DLD1 (cell line): Measurements from ENCODE around the gene PDS5B.
"Not testable (repeated sequence)": the region's sequence is repeated elsewhere in the genome, so short reads cannot be mapped to it uniquely, and the experiment has no call there.

Source experiments
- in situ Hi-C: cut with HindIII; loops from 2 replicates; pipeline ENCODE4 v1.10.0; 2017; ENCODE audit warnings: low sequenced_read_pairs

PDS5B gene

DNA sequence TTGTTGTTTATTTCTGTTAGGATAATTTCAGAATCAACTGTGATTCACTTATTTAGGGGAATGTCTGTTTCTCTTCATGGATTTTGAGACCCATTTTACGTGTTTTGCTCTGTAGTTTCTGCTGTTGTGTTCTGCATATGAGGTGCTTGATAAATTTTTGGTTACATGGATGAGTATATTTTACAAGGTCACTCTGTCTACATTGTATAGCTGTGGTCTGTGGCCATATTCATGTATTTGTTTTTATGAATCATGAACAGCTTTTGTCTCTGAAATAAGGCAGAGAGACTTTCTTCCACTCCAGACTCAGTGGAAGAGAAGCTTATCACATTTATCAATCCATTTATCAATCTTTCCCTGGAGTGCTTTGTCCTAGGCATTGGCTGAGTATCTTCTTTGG lies 56.6 kb downstream of the PDS5B start:
- in situ Hi-C loops: no loop called here

DNA sequence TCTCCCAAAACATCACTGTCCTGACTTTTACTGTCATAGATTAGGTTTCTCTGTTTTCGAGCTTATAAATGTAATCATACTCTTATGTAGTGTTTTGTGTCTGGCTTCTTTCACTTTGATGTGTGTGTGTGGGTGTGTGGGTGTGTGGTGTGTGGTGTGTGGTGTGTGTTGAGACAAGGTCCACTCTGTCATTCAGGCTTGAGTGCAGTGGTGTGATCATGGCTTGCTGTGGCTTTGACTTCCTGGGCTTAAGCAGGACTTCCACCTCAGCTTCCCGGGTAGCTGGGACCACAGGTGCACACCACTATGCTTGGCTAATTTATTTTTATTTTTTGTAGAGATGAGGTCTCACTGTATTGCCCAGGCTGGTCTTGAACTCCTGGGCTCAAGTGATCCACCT lies 59.6 kb downstream of the PDS5B start:
- in situ Hi-C loops: no loop called here

DNA sequence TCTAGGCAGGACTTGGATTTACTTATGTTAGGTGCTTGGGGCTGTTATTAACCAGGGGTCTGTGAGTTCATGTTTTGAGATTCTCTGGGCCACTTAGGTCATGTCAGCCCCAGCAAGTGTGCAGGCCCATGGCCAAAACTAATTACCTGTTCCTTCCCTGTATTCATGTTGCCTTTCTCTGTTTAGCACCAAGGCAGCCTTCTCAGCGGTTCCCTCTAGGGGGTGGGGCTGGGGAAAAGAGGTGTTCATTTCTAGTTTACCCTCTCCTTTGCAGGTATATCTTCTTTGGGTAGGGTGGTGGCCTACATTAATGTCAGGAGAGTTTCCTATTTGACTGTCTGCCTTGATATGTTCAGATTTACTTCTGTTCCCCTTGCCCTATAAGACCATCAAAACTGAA lies 61.7 kb downstream of the PDS5B start:
- in situ Hi-C loops: no loop called here

DNA sequence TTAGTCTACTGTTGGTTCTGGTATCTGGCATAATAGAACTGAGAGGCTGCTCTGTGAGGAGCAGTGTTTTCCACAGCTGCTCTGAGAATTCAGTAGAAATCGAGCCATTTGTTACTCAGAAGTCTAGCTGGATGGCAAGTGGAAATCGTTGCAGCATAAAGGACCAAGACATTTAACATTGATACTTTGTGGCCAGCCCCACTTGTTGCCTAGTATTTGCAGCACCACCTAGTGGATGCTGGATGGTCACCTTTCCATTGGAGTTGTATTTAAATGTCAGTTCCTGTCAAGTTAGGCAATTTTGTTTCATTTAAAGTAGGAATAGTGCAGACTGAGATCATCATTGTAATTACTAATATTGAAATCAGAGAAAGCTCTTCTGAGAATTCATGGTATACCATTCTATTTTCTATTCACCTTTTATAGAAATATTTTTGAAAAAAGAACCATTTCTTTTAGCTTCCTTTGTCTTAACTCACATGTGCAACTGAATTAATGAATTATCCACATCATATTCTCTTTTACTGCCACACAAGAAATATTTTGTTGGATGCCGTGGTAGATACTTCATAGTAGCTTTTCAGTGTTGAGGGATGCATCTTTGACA lies 64.6 kb downstream of the PDS5B start:
- in situ Hi-C loops: no loop called here

DNA sequence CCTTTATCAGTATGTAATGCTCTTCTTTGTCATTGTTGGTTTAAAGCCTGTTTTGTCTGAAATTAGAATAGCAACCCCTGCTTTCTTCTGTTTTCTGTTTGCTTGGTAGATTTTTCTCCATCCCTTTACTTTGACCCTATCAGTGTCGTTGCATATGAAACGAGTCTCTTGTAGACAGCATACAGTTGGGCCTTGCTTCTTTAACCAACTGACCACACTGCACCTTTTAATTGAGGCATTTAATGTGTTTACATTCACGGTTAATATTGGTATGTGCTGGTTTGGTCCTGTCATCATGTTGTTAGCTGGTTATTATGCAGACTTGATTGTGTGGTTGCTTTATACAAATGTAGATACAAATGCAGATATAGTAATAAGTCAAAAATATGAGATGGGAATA lies 71.1 kb downstream of the PDS5B start:
- in situ Hi-C loops: no loop called here

DNA sequence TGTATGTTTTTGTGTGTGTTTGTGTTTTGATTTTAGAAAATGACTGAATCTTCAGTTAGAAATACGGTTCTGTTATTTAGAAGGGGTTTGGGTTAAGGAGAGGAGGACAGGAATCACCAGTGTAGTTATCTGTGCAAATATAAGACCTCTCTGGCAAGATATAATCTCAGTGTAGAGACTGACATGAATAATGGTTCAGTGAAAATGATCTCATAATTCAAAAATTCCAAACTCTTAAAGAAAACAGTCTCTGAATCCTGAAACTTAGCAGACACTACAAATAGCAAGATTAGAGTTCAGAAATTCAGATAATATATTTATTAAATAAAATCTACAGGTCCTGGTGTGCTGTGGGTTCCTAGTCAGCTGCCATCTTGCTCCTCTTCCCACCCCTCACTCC lies 73.5 kb downstream of the PDS5B start:
- in situ Hi-C loops: no loop called here

DNA sequence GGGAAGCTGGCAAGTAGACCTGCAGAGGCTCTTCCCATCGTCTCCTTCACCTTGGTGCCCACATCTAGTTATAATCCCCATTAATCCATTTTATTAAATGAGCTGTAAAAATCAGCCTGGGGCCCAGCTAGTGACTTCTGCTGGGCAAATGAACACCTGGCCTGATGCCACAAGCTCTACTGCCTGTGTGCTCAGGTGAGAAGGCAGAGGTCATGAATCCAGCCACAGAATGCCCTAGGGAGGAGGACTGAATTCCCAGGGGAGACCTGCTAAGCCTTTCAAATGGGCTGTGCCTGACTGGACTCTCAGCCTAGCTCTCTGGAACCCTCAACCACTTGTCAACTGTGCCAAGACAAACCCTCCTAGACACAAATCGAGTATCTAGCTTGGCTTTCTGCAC lies 74.0 kb downstream of the PDS5B start:
- in situ Hi-C loops: no loop called here

DNA sequence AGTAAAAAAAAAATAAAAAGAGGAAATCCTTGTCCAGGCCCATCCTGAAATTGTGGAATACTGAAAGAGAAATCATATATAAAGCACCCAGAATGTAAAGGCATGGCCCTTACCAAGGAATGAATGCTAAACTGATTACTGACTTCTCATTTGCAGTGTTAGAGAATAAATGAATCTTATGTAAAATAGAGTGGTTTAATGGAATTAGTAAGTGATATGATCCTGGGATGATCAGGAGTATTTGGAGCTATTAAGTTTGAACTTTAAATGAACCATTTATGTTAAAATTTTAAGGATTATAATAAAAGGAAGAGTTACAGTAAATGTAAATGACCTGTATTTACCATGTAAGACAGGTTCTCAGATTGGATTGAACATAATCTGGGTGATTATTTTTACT lies 75.4 kb downstream of the PDS5B start:
- in situ Hi-C loops: no loop called here

DNA sequence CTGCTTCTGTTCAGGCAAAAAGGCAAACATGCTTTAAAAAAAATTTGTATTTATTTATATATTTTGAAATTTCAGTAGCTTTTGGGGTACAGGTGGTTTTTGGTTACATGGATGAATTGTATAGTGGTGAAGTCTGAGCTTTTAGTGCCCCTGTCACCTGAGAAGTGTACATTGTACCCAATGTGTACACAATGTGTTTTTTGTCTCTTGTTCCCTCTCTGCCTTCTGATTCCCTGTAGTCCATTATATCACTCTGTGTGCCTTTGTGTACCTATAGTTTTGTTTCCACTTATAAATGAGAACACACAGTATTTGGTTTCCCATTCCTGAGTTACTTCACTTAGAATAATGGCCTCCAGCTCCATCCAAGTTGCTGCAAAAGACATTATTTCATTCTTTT lies 77.4 kb downstream of the PDS5B start:
- in situ Hi-C loops: no loop called here

DNA sequence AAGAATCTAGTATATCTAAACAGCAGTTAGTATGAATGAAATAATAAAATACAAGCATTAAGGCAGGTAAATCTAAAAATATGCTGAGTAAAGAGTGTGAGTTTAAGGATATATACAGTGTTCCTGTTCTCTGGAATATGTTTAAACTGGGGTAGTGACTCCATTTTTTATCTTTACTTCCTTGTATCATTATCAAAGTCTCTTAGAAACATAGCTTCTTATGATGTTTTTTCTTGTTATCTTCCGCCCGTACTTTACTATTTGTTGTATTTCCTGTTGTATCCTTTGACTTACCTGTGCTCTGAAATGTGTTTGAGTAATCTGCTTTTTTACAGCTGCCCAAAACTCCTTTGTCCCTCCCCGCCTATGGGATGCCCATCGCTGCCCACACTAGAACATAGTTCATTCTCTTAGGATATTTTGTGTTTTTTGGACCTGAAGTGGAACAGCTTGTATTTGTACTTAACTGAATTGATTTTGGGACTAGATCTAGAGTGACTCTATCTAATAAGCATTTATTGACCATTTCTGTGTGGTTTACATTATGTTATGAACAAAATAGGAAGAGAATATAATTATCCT lies 80.8 kb downstream of the PDS5B start:
- in situ Hi-C loops: no loop called here

DNA sequence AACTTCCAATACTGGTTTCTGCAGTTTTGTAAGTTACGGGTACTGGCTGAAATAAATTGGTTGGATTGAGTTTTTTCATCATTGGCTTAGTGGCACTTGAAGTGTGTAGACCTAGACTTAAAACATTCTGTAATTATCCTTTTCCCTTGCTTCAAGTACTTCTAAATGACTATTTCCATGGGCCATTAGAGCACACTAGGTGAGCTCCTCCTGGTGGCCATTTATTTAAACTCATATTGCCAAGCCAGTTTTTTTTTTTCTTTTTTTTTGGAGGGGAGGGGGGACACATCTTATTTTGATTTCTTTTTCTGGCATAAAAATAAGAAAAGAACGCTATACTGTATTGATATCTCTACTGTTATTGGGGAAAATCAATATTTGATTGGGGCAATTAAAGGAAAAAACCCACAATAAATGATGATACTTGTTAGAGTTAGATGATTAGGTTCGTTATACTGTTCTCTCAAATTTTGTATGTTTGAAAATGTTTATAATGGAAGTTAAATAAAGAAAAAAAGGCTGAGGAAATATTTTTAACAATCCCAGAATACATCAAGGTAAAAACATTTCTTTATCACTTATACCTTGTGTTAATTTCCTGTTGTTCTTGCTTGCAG lies 82.9 kb downstream of the PDS5B start:
- in situ Hi-C loops: no loop called here

DNA sequence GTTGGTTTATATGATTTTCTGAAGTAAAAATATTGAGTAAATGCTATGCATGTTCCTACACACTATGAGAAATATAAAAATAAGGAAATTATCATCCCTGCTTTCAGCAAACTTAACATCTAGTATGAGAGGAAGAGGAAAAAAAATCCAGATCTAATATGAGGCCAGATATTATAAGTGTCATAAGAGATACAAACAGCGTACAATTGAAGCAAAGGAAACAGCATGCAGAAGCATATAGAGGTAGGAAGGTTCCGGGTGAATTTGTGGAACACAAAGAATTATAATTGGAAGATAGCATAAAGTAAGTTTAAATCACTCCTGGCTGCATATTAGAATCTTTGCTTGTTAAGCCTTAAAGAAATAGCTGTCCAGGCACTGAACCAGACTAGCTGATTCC lies 88.3 kb downstream of the PDS5B start:
- in situ Hi-C loops: no loop called here

DNA sequence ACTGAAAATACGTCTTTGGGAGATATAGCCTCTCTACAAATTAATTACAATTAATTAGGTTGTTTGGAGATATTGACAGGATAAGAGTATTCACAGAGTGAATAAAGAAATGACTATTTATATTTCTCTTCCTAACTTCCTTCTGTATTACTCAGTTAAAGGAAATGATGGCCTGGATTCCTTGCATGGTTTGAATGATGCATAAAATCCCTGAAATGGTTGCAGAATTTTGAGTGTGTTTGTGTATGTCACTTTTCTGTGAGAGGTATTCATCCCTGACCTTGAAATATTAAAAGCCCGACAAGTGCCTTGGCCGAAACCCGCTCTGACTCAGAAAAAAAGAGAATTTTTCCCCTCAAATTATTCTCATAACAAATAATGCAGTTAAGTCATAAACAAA lies 90.0 kb downstream of the PDS5B start:
- in situ Hi-C loops: no loop called here

DNA sequence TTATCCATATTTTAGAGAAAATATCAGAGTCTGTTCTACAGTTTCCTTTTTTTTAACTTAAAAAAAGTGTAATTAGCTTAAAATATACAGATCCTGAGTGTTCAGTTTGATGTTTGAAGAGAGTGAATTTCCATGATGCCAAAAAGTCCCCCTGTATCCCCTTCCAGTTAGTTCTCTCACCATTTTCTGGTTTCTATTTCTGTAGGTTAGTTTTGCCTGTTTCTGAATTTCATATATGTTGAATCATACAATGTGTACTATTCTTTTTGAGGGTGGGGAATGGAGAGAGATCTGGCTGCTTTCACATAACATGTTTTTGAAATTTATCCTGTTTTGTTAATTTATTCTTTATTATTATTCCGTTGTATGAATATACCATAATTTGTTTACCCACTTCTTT lies 95.9 kb downstream of the PDS5B start:
- in situ Hi-C loops: no loop called here

DNA sequence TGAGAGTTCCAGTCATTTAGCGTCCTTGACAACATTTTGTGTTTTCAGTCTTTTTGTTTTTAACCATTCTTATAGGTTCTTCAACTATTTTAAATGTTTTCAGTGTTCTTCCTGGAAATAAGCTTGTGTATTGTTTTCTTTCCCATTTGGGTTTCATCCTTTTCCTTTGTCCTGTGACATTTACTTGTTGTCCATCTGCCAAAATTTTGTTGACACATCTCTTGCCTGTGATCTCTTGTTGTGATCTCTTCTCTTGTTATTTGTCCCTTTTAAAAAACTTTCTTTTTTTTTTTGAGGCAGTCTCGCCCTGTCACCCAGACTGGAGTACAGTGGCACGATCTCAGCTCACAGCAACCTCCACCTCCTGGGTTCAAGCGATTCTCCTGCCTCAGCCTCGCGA lies 96.5 kb downstream of the PDS5B start:
- in situ Hi-C loops: no loop called here

DNA sequence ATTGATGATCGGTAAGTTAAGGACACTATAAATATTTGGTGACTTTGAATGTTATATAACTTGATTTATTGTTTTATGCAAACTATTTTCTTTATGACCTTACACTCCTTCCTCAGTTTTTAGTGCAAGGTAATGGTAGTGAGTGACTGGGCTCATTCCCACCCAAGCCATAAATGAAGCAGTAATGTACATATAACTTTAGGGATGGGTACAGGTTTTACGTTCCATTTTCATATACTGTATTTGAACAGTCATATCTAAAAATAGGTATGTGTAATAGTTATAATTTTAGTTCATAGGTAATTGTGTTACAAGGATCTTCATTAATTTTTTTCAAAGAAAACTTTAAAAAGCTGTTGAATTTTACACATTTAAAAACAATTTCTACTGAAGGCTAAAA lies 101.0 kb downstream of the PDS5B start:
- in situ Hi-C loops: no loop called here

DNA sequence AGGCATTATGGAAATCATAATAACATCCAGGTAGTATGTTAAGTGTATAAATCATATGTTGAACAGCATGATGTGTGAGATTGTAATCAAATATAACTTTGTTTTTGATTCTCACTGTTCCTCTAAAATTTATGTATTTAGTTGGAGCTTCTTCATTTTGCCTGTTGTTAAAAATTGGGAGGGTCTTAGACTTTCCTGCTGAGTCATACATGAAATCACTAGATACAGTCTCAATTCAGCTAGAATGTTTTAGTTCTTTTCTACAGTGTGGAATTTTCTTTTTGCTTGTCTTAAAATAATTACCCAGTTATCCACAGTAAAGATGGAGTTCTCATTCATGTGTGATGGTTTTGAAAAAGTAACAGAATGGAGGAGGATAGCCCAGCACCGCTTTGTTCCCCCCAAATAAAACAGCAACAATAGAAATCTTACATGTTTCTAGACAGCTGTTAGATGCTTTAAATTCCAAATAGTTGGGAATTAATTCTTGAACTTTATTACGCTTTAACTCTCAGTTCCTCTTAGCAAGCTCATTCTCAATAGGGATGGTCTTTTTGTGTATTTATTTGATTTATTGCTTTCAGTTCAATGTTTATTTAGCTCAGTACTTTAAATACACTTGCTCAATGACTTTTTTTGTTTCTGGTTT lies 109.5 kb downstream of the PDS5B start:
- in situ Hi-C loops: no loop called here

DNA sequence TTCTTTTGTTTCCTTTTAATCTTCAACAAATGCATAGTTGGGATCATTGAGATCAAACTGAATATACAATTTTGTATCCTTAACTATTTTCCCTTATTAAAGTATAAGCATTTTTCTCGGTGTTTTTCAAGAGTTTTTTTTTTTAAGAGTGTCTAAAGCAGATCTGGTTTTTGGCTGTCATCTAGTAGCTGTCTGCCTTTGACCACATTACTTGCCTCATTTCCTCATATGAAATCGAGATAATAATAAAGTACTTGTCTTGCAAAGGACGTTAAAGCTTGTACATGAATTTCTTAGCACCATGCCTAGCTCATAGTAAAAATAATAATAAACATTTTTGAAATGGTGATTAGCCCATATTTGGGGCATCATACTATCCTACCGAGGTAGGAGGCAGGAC lies 121.2 kb downstream of the PDS5B start:
- in situ Hi-C loops: no loop called here

DNA sequence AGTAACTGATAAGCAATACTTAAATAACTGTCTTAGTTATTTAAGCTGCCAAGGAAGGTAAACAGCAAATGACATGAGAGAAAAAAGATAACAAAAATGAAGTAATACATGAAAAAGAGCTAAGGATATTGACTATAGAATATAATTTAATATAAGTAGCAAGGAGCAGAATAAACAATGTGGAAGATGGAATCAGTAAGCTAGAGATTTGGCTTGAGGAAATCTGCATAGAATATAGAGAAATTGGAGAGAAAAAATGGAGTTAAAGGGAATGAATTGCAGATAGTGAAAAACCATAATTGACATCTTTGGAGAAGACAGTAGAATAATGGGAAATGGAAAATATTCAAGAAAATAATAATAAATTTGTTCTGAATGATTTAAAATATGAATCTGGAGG lies 127.1 kb downstream of the PDS5B start:
- in situ Hi-C loops: no loop called here

DNA sequence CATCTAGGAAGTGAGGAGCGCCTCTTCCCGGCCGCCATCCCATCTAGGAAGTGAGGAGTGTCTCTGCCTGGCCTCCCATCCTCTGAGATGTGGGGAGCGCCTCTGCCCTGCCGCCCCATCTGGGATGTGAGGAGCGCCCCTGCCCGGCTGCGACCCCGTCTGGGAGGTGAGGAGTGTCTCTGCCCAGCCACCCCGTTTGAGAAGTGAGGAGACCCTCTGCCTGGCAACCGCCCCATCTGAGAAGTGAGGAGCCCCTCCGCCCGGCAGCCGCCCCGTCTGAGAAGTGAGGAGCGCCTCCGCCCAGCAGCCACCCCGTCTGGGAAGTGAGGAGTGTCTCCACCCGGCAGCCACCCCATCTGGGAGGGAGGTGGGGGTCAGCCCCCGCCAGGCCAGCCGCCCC lies 129.9 kb downstream of the PDS5B start:
- in situ Hi-C loops: not testable (repeated sequence)

DNA sequence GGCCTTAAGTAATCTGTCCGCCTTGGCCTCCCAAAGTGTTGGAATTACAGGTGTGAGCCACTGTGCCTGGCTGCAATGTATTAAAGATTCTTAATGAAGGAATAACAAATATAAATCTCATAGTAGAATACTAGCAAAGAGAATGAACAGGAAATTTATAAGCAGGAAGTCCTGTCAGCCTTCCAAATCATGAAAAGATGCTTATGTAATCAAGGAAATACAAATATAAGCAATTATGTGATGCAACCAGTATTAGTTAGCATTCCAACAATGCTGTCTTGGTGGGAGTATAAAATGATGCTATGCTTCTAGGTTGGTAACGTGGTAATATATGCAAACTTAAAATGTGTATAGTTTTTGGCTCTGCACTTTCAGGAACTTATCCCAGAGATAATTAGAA lies 133.8 kb downstream of the PDS5B start:
- in situ Hi-C loops: no loop called here
